Gastroesophageal sphincter (tissue), 3 donors: Measurements from ENCODE around the gene CMYA5.

Experiments used
- CTCF ChIP-seq, 4 experiments: fragments of 200-600 bp in 2 of 4; fragments of 450-650 bp in 2 of 4; sonication (generic) in 1 of 4; IDR thresholded peaks; one replicate each; pipeline ENCODE4 v1.5.1; 2017 to 2019; ENCODE audit warnings: antibody characterized with exemption in 4 of 4, mild to moderate bottlenecking in 2 of 4, moderate library complexity in 2 of 4
- POLR2A ChIP-seq, 2 donors: fragments of 450-650 bp; IDR thresholded peaks; one replicate each; pipeline ENCODE4 v1.6.1; 2017; ENCODE audit warnings: antibody characterized with exemption in 2 of 2, mild to moderate bottlenecking in 2 of 2, moderate library complexity in 1 of 2

- TF ChIP-seq CTCF (IDR thresholded peaks at IDR 0.05) (no peak), POLR2A (IDR thresholded peaks at IDR 0.05) (no peak)
Measured at GRCh38 chr5:79841172-79841571, 151.5 kb downstream of the CMYA5 start.
